B cell (primary cell): ENCODE measurements around the gene DRC7. TPM values are rescaled to one million over a fixed set of nuclear protein-coding genes. Genes with fewer than 3 reads are reported as not detected.

Experiments
- ATAC-seq: fragments of 200-7000 bp; cut with Tn5 transposase; one replicate; pipeline ENCODE4 v1.10.0; 2021; ENCODE audit warnings: low read depth, mild to moderate bottlenecking, moderate number of reproducible peaks, moderate library complexity
- CTCF ChIA-PET: fragments of 350-600 bp; sonication (Branson Sonifier 250); formaldehyde crosslinking; loops from one replicate; lab custom pipeline; 2021; ENCODE audit warnings: antibody characterized with exemption, inconsistent platforms; lab: Charles Lee
- POLR2A ChIA-PET: fragments of 350-600 bp; sonication (Branson Sonifier 250); formaldehyde crosslinking; loops from one replicate; lab custom pipeline; 2021; ENCODE audit warnings: antibody characterized with exemption; lab: Charles Lee
- DNase-seq: peaks from one replicate; pipeline ENCODE4 v3.0.0; 2013
- H2AFZ ChIP-seq: 2 replicates; pipeline ENCODE4 v1.6.1; 2012; ENCODE audit warnings: mild to moderate bottlenecking, low read depth, low read length; ENCODE audit not compliant: insufficient read depth, poor library complexity, severe bottlenecking
- H3K27ac ChIP-seq, 2 donors: 1 replicate in 1 of 2; 2 replicates in 1 of 2; pipeline ENCODE4 v1.5.1; 2012 to 2013; ENCODE audit warnings: low read length in 2 of 2, mild to moderate bottlenecking in 2 of 2, moderate library complexity in 1 of 2
- H3K27me3 ChIP-seq, 4 experiments: fragments of 200-600 bp in 1 of 4; sonication (generic) in 1 of 4; replicated peaks in 1 of 4; 1 replicate in 2 of 4; 2 replicates in 2 of 4; pipeline versions ENCODE4 v1.6.1 to v1.7.0; 2013 to 2016; ENCODE audit warnings: low read length in 3 of 4, mild to moderate bottlenecking in 2 of 4, mixed read lengths in 1 of 4, moderate library complexity in 1 of 4; ENCODE audit not compliant: insufficient read depth in 4 of 4, control insufficient read depth in 3 of 4; ENCODE audit errors: control extremely low read depth in 1 of 4
- H3K36me3 ChIP-seq, 2 experiments: replicated peaks in 1 of 2; 1 replicate in 1 of 2; 2 replicates in 1 of 2; pipeline versions ENCODE4 v1.6.1 to v1.7.1; 2013; ENCODE audit warnings: low read length in 1 of 2; ENCODE audit not compliant: insufficient read depth in 2 of 2, control insufficient read depth in 1 of 2; ENCODE audit errors: control extremely low read depth in 1 of 2, extremely low read depth in 1 of 2
- H3K4me1 ChIP-seq, 2 donors: fragments of 200-600 bp in 1 of 2; sonication (generic) in 1 of 2; 1 replicate in 1 of 2; 2 replicates in 1 of 2; pipeline versions ENCODE4 v1.5.1 to v1.6.1; 2013 to 2017; ENCODE audit warnings: low read length in 2 of 2; ENCODE audit not compliant: control insufficient read depth in 2 of 2, insufficient read depth in 2 of 2
- H3K4me2 ChIP-seq: replicated peaks from 2 replicates; pipeline ENCODE3; 2012; ENCODE audit warnings: mild to moderate bottlenecking, low read depth, low read length; ENCODE audit not compliant: poor library complexity, severe bottlenecking
- H3K4me3 ChIP-seq, 5 experiments: fragments of 200-600 bp in 1 of 5; sonication (generic) in 1 of 5; 1 replicate in 3 of 5; 2 replicates in 2 of 5; pipeline versions ENCODE4 v1.5.1 to v1.7.0; 2011 to 2016; ENCODE audit warnings: low read length in 4 of 5, mild to moderate bottlenecking in 4 of 5, low read depth in 2 of 5, control low read depth in 1 of 5, moderate library complexity in 1 of 5; ENCODE audit not compliant: insufficient read depth in 1 of 5; ENCODE audit errors: control extremely low read depth in 1 of 5, extremely low read depth in 1 of 5
- H3K79me2 ChIP-seq: fragments of 200-600 bp; sonication (generic); one replicate; pipeline ENCODE4 v1.6.0; 2016; ENCODE audit warnings: low read length; ENCODE audit not compliant: control insufficient read depth, insufficient read depth
- H3K9ac ChIP-seq: fragments of 200-600 bp; sonication (generic); 2 replicates; pipeline ENCODE4 v1.6.1; 2017; ENCODE audit warnings: mild to moderate bottlenecking, low read length, moderate library complexity
- H3K9me3 ChIP-seq, 3 donors: one replicate each; pipeline versions ENCODE4 v1.6.1 to v1.7.1; 2013; ENCODE audit warnings: low read length in 2 of 3; ENCODE audit not compliant: control insufficient read depth in 2 of 3, insufficient read depth in 1 of 3; ENCODE audit errors: control extremely low read depth in 1 of 3
- H4K20me1 ChIP-seq: 2 replicates; pipeline ENCODE4 v1.6.0; 2012; ENCODE audit warnings: mild to moderate bottlenecking, low read length; ENCODE audit not compliant: insufficient read depth, control insufficient read depth, poor library complexity, severe bottlenecking
- H3K27ac Mint-ChIP-seq: one replicate; pipeline ENCODE4 v1.8.0; 2021; ENCODE audit warnings: mixed read lengths
- H3K27me3 Mint-ChIP-seq: one replicate; pipeline ENCODE4 v1.8.0; 2021; ENCODE audit warnings: mixed read lengths
- H3K4me1 Mint-ChIP-seq: one replicate; pipeline ENCODE4 v1.8.0; 2021; ENCODE audit warnings: mixed read lengths
- H3K4me3 Mint-ChIP-seq: one replicate; pipeline ENCODE4 v1.8.0; 2021; ENCODE audit warnings: mixed read lengths
- H3K9me3 Mint-ChIP-seq: one replicate; pipeline ENCODE4 v1.8.0; 2022; ENCODE audit warnings: mixed read lengths; ENCODE audit not compliant: insufficient read depth
- EZH2 ChIP-seq: IDR thresholded peaks from 2 replicates; pipeline ENCODE4 v1.6.1; 2012; ENCODE audit warnings: borderline replicate concordance, low read depth, mild to moderate bottlenecking, moderate library complexity, low read length; ENCODE audit not compliant: insufficient read depth, poor library complexity, severe bottlenecking
- WGBS: methylation state at CpG from one replicate; pipeline ENCODE4 v1.1.5; 2013; ENCODE audit warnings: missing lambda C conversion rate; ENCODE audit not compliant: insufficient coverage; 5-methylcytosine and 5-hydroxymethylcytosine counted together
- intact Hi-C: fragments of 100-400 bp; cut with micrococcal nuclease; formaldehyde crosslinking; loops from one replicate; pipeline ENCODE4 v1.10.0; 2022
- polyA plus RNA-seq: library from polyadenylated mRNA; depleted of rRNA; stranded (reverse); fragments of >200 nt; gene quantifications from 2 replicates; pipeline ENCODE4 v1.2.3, GENCODE V29; 2012
- total RNA-seq, 2 donors: library from RNA; stranded (reverse); fragments of 120-200 nt in 1 of 2; gene quantifications; 1 replicate in 1 of 2; 2 replicates in 1 of 2; pipeline versions ENCODE4 v1.2.3 to v1.2.4, GENCODE V29; 2013 to 2022
- TF ChIP-seq, protein P1 (sequence below): fragments of 200-600 bp; IDR thresholded peaks from one replicate; pipeline ENCODE4 v1.8.0; 2022; ENCODE audit warnings: antibody characterized with exemption, mild to moderate bottlenecking

DRC7 gene
- total and polyA plus RNA-seq, 2 donors (not counting 1 experiment from before 2014, with no cell fraction given), result 0.12 to 0.22 TPM

DNA sequence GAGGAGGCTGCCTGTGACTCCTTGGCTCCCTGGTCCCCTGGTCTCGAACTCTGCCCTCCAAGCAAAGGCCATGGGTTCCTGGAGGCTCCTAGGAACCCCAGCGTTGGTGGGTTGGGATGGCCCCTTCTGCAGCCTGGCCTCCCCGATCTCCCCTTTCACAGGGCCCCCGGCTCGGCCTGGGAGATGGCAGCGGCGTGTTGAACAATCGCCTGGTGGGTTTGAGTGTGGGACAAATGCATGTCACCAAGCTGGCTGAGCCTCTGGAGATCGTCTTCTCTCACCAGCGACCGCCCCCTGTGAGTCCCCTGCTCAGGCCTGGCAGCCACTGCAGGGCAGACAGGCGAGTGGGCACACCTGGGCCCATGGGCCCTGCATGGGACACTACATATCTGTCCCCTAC, 15.6 kb upstream of the DRC7 start:
- Histone ChIP-seq H3K4me1 (peaks cover 0 to 4% of the 10 kb centered on the region in 2 donors), H2AFZ (no peak overlapping the region), H3K4me2 (no peak overlapping the region), H3K4me3 (no peak overlapping the region), H3K27ac (no peak overlapping the region), H3K79me2 (no peaks in the 10 kb centered on the region), H3K9me3 (no peaks in the 10 kb centered on the region), H4K20me1 (no peaks in the 10 kb centered on the region), H3K27me3 (no peaks in the 10 kb centered on the region), H3K36me3 (no peaks in the 10 kb centered on the region), H3K9ac (no peak overlapping the region)
- no peaks in the 10 kb centered on the region for H3K4me1 Mint-ChIP-seq
- H3K27me3 Mint-ChIP-seq, result peaks cover 4% of the 10 kb centered on the region
- no peaks in the 10 kb centered on the region for H3K9me3 Mint-ChIP-seq
- no peak for DNase-seq
- no peak overlapping the region for H3K27ac Mint-ChIP-seq
- no peak overlapping the region for H3K4me3 Mint-ChIP-seq
- CTCF ChIA-PET, result no interaction called here
- intact Hi-C loops, result no loop called here
- POLR2A ChIA-PET, result no interaction called here
- TF ChIP-seq EZH2, result no peak
- TF ChIP-seq, protein P1, sequence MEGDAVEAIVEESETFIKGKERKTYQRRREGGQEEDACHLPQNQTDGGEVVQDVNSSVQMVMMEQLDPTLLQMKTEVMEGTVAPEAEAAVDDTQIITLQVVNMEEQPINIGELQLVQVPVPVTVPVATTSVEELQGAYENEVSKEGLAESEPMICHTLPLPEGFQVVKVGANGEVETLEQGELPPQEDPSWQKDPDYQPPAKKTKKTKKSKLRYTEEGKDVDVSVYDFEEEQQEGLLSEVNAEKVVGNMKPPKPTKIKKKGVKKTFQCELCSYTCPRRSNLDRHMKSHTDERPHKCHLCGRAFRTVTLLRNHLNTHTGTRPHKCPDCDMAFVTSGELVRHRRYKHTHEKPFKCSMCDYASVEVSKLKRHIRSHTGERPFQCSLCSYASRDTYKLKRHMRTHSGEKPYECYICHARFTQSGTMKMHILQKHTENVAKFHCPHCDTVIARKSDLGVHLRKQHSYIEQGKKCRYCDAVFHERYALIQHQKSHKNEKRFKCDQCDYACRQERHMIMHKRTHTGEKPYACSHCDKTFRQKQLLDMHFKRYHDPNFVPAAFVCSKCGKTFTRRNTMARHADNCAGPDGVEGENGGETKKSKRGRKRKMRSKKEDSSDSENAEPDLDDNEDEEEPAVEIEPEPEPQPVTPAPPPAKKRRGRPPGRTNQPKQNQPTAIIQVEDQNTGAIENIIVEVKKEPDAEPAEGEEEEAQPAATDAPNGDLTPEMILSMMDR, result no peak
- ATAC-seq, result no peak
- WGBS, result 79% methylated on average over 8 of the region's 12 CpGs

DNA sequence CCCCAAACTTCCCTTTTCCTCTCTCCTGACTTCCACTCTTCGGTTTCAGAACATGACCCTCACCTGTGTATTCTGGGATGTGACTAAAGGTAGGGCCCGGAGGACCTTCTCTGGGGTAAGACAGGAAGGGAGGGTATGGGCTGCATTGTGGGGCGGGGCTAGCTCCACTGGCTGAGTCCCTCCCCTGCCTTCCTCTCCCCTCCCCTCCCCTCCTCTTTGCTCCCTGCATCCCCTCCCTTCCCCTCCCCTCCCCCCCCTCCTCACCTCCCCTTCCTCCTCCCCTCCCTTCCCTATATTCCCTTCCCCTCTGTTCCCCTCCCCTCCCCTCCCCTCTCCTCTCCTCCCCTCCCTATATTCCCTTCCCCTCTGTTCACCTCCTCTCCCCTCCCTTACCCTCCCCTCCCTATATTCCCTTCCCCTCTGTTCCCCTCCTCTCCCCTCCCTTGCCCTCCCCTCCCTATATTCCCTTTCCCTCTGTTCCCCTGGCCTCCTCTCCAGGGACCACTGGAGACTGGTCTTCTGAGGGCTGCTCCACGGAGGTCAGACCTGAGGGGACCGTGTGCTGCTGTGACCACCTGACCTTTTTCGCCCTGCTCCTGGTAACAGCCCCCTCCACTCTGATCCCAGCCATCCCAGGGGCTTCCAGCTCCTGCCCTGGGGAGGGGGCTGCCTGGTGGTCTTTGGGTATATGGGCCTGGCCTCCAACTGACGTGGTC, 14.7 kb upstream of the DRC7 start:
- POLR2A ChIA-PET, result no interaction called here

More for the DNA sequence above, 14.7 kb upstream of the DRC7 start:
- H3K27me3 ChIP-seq, result no peaks in the 10 kb centered on the region
- no peaks in the 10 kb centered on the region for H3K9me3 ChIP-seq
- Mint-ChIP-seq H3K27ac (no peak overlapping the region), H3K4me1 (no peaks in the 10 kb centered on the region), H3K27me3 (peaks cover 3% of the 10 kb centered on the region), H3K4me3 (no peak overlapping the region), H3K9me3 (no peaks in the 10 kb centered on the region)
- TF ChIP-seq, protein P1, result no peak
- TF ChIP-seq EZH2, result no peak
- no peak overlapping the region for H3K4me2 ChIP-seq
- H3K4me3 ChIP-seq, result no peak overlapping the region
- H3K9ac ChIP-seq, result no peak overlapping the region
- no peak overlapping the region for H3K27ac ChIP-seq
- no peak overlapping the region for H2AFZ ChIP-seq
- H3K4me1 ChIP-seq, result peaks cover 0 to 4% of the 10 kb centered on the region in 2 donors
- no peaks in the 10 kb centered on the region for H4K20me1 ChIP-seq
- CTCF ChIA-PET, result no interaction called here
- ATAC-seq (no peak), DNase-seq (no peak)
- intact Hi-C loops, result no loop called here
- H3K36me3 ChIP-seq, result no peaks in the 10 kb centered on the region
- WGBS, result 100% methylated on average over 1 of the region's 7 CpGs
- H3K79me2 ChIP-seq, result no peaks in the 10 kb centered on the region
